ENCODE data around the gene KDM4C. TPM values are rescaled to one million over a fixed set of nuclear protein-coding genes. Genes with fewer than 3 reads are reported as not detected.

KDM4C gene
- total and polyA plus RNA-seq, 2 of the 8 experiments (the other 6 are each of a cell fraction or from before 2014, with no cell fraction given): 13.0 to 26.1 TPM

DNA sequence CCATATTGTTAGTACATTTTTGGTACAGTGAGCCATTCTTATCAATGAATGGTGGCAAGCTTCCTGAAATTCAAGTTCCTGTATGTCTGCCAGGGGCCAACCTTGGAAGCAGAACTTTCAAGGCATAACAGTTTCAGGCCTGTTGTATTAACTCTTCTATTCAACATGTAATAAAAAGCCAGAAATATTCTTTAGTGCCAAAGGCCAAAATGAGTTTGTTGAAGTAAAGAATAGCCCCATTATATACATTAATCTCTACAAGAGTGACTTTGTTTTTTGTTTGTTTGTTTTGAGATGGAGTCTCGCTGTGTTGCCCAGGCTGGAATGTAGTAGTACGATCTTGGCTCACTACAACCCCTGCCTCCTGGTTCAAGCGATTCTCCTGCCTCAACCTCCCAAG lies 321.3 kb downstream of the KDM4C start (continued):
- TF ChIP-seq CBX5 (IDR thresholded peaks at IDR 0.05; ENCODE audit: low read depth, low read length): no peak

All from H1 (cell line).